ENCODE results near the gene ADAMTS3. TPM values are rescaled to one million over a fixed set of nuclear protein-coding genes. Genes with fewer than 3 reads are reported as not detected.

Gene ADAMTS3
- total RNA-seq, 1 experiment from 2014 or later, result 0.07 TPM

DNA sequence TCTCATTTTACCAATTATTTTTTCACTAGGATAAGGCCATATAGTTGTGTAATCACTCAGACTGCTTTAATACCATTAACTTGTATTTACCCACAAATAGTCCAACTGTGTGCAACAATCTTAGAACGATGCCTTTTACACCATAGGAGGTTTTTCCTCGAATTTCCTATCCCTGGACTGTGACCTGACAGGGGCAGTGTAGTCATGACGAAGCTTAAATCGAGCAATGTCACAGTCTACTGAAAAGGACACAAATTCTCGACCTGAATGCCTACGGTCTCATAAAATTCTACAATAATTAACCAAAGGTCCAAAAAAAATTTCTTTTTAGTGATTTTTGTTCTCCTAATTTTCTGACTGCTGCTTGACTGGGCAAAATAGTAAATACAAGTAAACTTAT lies 208.9 kb downstream of the ADAMTS3 start:
- Mint-ChIP-seq H3K36me3 (ENCODE audit: insufficient read depth, unreplicated experiment) (no peaks in the 10 kb centered on the region), H3K4me3 (ENCODE audit: low read depth, unreplicated experiment) (no peak overlapping the region), H3K4me1 (ENCODE audit: low read depth, unreplicated experiment) (no peaks in the 10 kb centered on the region), H3K27ac (ENCODE audit: unreplicated experiment) (no peak overlapping the region), H3K27me3 (ENCODE audit: unreplicated experiment) (no peaks in the 10 kb centered on the region), H3K9me3 (ENCODE audit: low read depth, unreplicated experiment) (no peaks in the 10 kb centered on the region)
- no peak for DNase-seq
- TF ChIP-seq, protein P1, sequence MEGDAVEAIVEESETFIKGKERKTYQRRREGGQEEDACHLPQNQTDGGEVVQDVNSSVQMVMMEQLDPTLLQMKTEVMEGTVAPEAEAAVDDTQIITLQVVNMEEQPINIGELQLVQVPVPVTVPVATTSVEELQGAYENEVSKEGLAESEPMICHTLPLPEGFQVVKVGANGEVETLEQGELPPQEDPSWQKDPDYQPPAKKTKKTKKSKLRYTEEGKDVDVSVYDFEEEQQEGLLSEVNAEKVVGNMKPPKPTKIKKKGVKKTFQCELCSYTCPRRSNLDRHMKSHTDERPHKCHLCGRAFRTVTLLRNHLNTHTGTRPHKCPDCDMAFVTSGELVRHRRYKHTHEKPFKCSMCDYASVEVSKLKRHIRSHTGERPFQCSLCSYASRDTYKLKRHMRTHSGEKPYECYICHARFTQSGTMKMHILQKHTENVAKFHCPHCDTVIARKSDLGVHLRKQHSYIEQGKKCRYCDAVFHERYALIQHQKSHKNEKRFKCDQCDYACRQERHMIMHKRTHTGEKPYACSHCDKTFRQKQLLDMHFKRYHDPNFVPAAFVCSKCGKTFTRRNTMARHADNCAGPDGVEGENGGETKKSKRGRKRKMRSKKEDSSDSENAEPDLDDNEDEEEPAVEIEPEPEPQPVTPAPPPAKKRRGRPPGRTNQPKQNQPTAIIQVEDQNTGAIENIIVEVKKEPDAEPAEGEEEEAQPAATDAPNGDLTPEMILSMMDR (IDR thresholded peaks at IDR 0.05; ENCODE audit: unreplicated experiment), result no peak
- intact Hi-C loops (cut with micrococcal nuclease; ENCODE audit: unreplicated experiment), result no loop called here
- BruUV-seq (replicated peaks), result no TSS peak
- CTCF ChIA-PET, result no interaction called here

DNA sequence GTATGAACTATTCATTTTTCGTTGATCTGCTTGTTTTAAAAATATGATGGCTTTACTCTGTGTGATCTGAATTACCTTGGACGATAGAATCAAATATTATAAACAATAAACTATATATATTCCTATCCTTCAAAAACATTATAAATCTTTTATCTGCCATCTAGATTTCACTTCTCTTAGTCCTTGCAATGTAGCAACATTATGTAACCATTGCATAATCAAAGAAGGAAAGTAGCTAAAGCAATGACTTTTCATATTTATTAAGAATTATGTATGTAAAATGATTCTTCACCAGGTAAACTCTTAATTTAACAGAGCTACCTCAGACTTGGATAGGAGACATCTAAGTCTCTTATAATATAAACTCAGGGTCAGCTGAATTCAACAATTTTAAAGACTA lies 210.5 kb downstream of the ADAMTS3 start:
- no peaks in the 10 kb centered on the region for H3K4me1 Mint-ChIP-seq (ENCODE audit: low read depth, unreplicated experiment)
- no peaks in the 10 kb centered on the region for H3K36me3 Mint-ChIP-seq (ENCODE audit: insufficient read depth, unreplicated experiment)
- CTCF ChIA-PET, result no interaction called here
- H3K4me3 Mint-ChIP-seq (ENCODE audit: low read depth, unreplicated experiment), result no peak overlapping the region
- no peak overlapping the region for H3K27ac Mint-ChIP-seq (ENCODE audit: unreplicated experiment)
- DNase-seq, result no peak
- TF ChIP-seq, protein P1 (IDR thresholded peaks at IDR 0.05; ENCODE audit: unreplicated experiment), result no peak
- intact Hi-C loops (cut with micrococcal nuclease; ENCODE audit: unreplicated experiment), result no loop called here
- H3K9me3 Mint-ChIP-seq (ENCODE audit: low read depth, unreplicated experiment), result no peaks in the 10 kb centered on the region
- no TSS peak for BruUV-seq (replicated peaks)
- no peaks in the 10 kb centered on the region for H3K27me3 Mint-ChIP-seq (ENCODE audit: unreplicated experiment)

DNA sequence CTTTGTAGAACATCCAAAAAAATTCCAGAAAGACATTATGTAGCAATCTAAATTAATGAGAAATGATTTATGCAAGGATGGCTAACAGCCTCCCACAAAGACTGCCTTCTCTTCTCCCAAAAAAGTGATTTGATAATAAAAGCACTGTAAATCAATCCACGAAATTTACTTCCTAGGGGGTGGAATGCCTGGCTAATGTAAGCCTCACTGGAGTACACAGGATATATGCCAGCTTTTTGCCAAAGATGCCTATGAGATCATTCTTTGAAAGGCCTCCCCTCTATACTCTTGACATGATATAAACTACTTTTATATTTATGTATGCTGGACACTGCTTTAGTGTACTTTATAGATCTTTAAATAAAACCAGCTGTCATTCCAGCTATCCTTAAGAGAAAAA lies 211.1 kb downstream of the ADAMTS3 start:
- no peaks in the 10 kb centered on the region for H3K36me3 Mint-ChIP-seq (ENCODE audit: insufficient read depth, unreplicated experiment)
- no peaks in the 10 kb centered on the region for H3K4me1 Mint-ChIP-seq (ENCODE audit: low read depth, unreplicated experiment)

DNA sequence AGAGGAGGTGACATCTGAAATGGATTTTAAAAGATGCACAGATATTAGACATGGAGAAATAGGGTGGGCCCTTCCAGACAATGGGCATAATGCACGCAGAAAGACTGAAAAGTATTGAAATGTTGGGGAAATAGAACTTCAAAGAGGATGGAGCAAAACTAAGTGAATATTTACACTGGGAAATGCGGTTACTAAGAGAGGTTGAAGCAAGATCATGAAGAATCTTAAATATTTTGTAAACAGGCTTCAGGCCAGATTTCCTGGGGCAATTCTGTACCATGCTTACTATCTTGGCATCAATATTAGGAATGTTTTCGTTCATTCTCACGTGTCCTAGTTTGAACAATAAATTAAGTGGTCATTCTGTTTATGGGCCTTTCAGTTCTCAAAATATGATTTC lies 216.3 kb downstream of the ADAMTS3 start:
- TF ChIP-seq, protein P1 (IDR thresholded peaks at IDR 0.05; ENCODE audit: unreplicated experiment), result no peak
- H3K4me1 Mint-ChIP-seq (ENCODE audit: low read depth, unreplicated experiment), result no peaks in the 10 kb centered on the region
- no peaks in the 10 kb centered on the region for H3K27me3 Mint-ChIP-seq (ENCODE audit: unreplicated experiment)
- H3K4me3 Mint-ChIP-seq (ENCODE audit: low read depth, unreplicated experiment), result no peak overlapping the region
- BruUV-seq (replicated peaks), result no TSS peak
- CTCF ChIA-PET, result no interaction called here
- H3K9me3 Mint-ChIP-seq (ENCODE audit: low read depth, unreplicated experiment), result no peaks in the 10 kb centered on the region
- DNase-seq, result no peak
- no peaks in the 10 kb centered on the region for H3K36me3 Mint-ChIP-seq (ENCODE audit: insufficient read depth, unreplicated experiment)
- intact Hi-C loops (cut with micrococcal nuclease; ENCODE audit: unreplicated experiment), result no loop called here
- H3K27ac Mint-ChIP-seq (ENCODE audit: unreplicated experiment), result no peak overlapping the region

More for the DNA sequence above, 211.1 kb downstream of the ADAMTS3 start:
- no peak for DNase-seq
- no peak overlapping the region for H3K27ac Mint-ChIP-seq (ENCODE audit: unreplicated experiment)
- H3K27me3 Mint-ChIP-seq (ENCODE audit: unreplicated experiment), result no peaks in the 10 kb centered on the region
- no TSS peak for BruUV-seq (replicated peaks)
- intact Hi-C loops (cut with micrococcal nuclease; ENCODE audit: unreplicated experiment), result no loop called here
- no peaks in the 10 kb centered on the region for H3K9me3 Mint-ChIP-seq (ENCODE audit: low read depth, unreplicated experiment)
- CTCF ChIA-PET, result no interaction called here
- no peak overlapping the region for H3K4me3 Mint-ChIP-seq (ENCODE audit: low read depth, unreplicated experiment)
- TF ChIP-seq, protein P1 (IDR thresholded peaks at IDR 0.05; ENCODE audit: unreplicated experiment), result no peak

DNA sequence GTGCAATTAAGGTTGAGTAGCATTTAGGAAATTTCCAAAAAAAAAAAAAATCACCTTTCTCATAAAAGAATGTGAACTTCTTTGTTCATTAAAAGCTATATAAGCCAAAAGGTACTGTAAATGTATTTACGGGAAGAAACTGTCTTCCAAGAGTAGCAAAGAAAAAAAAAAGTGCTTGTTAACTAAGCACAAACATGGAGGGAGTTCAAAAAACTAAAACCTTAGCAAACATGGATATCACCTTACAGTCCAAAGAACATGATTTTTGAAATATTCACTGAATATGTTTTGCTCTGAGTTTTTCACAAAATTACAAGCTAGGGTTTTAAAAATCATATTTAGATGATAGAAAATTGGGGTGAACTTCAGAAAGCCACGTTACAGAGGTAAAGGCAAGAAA lies 217.5 kb downstream of the ADAMTS3 start:
- BruUV-seq (replicated peaks), result no TSS peak
- Mint-ChIP-seq H3K36me3 (ENCODE audit: insufficient read depth, unreplicated experiment) (no peaks in the 10 kb centered on the region), H3K27me3 (ENCODE audit: unreplicated experiment) (no peaks in the 10 kb centered on the region), H3K27ac (ENCODE audit: unreplicated experiment) (no peak overlapping the region), H3K4me1 (ENCODE audit: low read depth, unreplicated experiment) (no peaks in the 10 kb centered on the region), H3K4me3 (ENCODE audit: low read depth, unreplicated experiment) (no peak overlapping the region), H3K9me3 (ENCODE audit: low read depth, unreplicated experiment) (no peaks in the 10 kb centered on the region)
- TF ChIP-seq, protein P1 (IDR thresholded peaks at IDR 0.05; ENCODE audit: unreplicated experiment), result no peak
- intact Hi-C loops (cut with micrococcal nuclease; ENCODE audit: unreplicated experiment), result no loop called here
- CTCF ChIA-PET, result no interaction called here
- no peak for DNase-seq

Measured in Calu3 (cell line).